HG03460 (cell line): ENCODE data around the gene AGAP2.

Experiments
- ATAC-seq: cut with Tn5 transposase; IDR thresholded peaks from one replicate; pipeline ENCODE4 v1.9.1; 2021; ENCODE audit not compliant: unreplicated experiment

AGAP2 gene

DNA sequence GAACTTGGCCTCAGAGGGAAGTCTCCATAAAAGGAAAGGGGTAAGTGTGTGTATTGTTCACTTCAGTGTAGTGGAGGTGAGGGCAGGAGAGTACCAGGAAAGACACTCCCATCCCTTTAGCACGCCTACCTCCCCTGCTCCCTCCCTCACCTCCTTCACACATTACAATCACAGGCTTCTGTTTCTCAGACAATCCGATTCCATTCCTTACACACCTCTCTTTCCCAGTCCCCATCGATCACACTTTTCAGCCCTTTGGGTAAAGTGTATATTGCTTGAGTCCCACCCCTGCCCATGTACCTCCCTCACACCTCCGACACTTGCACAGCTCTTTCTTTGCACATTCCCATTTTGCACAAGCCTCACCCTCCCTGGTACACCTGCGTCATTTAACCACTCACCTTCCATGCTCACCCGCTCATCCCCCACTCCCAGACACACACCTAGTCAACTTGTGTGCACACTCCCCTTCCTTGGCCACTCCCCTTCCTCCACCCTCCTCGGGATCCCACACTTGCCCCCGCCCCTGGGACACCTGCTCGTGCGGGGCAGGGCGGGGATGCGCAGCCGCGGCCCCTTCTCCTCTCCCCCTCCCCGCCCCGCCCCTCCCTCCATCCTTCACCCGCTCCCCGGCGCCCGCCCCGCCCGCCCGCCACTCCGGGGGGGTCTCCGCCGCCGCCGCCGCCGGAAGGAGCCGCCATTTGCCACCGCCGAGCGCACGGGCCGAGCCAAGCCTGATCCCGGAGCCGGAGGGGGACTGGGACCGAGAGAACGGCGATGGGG, 16.1 kb upstream of the AGAP2 start, which contains the start of gene MARCHF9:
Gene MARCHF9, plus strand, starts transcription at position 693 of the 783 bp plus-strand sequence. CDS start 426 bp downstream, outside the sequence.
- peak; percentile 40 for ATAC-seq

DNA sequence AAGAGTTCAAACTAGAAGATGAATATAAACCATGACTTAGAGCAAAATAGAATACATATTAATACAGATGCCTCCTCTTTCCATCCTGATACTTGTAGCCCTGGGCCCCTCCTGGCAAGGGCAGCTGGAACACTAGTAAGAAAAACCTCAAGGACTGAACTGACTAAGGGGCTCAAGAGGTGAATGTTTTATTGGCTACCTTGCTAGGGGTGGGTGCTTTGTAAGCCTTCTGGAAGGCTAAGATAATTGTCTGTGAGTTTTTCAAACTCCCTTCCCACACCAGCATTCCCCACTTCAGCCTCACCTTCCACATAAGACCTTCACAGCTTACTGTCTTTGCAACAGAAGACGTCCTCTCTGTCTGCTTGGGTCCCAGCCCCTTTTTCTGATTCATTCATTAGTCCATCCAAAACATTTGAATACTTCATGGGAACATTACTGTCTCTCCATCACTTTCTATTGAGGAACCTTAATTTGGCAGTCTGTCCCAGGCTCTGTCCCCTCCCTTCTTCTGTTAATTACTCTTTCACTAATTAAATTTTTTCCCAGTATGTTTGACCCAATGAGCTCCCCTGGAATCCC, 15.3 kb upstream of the AGAP2 start:
- no peak for ATAC-seq

DNA sequence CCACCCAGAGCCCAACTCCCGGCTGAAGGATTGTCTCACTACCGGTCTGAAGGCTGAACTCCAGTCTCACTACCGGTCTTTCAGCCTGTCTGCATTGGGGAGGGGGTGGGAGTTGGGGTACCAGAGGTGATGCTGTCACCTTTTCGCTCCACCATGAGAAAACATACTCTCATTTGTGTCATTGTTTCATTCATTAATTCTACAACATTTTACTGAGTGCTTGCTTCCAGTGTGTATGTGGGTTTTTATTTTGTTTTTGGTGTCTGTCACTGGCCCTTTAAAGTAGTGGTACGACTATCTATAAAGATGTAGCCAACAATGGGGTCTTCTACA, 14.1 kb upstream of the AGAP2 start:
- no peak for ATAC-seq

DNA sequence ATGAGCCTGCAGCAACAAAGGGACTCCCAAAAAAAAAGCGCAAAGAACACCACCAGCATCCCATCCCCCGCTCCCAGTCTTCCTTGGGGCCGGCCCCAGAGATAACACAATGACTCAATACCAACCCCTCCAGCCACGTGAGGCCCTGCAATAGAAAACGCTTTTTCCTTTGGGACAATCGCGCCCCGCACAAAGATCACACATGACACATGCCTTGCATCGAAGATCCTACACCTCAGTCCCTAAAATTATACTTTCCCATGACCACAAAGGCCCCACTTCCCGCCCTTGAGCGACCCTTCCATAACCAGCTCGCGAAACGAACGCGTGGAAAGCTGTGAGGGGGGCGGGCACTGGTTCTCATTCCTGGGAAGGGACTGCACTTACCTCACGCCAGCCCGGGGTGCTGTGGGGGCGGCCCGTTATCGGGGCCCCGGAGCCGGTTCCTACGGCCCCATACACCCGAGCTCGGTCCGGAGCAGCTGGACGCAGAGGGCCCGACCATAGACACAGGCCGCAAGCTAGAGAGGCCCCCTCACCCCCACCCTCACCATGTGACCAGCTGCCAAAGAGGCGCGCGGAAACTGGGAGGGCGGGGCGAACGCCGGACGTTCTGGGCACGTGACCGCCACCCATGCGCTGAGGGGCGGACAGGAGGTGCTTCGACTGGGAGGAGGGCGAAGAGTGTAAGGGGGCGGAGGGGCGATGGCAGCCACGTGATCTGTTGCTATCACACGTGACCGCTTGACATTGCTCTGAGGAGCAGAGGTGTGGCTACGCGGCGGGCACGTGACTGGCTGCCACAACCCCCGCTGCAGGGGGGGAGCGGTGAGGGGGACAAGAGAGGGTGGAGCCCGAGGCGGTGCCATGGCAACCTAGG, 13.5 kb upstream of the AGAP2 start, which contains the start of gene CDK4:
Gene CDK4, minus strand, starts transcription at position 523 of the 880 bp plus-strand sequence. CDS start 593 bp downstream, outside the sequence.
- peak; percentile 61 for ATAC-seq

DNA sequence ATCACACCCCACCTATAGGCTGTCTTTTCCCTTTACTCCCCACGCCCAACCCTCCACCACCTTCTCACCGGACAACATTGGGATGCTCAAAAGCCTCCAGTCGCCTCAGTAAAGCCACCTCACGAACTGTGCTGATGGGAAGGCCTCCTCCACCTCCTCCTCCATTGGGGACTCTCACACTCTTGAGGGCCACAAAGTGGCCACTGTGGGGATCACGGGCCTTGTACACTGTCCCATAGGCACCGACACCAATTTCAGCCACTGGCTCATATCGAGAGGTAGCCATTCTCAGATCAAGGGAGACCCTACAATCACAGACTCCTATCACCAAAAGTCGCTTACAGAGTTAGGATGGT, 12.9 kb upstream of the AGAP2 start:
- ATAC-seq: no peak

DNA sequence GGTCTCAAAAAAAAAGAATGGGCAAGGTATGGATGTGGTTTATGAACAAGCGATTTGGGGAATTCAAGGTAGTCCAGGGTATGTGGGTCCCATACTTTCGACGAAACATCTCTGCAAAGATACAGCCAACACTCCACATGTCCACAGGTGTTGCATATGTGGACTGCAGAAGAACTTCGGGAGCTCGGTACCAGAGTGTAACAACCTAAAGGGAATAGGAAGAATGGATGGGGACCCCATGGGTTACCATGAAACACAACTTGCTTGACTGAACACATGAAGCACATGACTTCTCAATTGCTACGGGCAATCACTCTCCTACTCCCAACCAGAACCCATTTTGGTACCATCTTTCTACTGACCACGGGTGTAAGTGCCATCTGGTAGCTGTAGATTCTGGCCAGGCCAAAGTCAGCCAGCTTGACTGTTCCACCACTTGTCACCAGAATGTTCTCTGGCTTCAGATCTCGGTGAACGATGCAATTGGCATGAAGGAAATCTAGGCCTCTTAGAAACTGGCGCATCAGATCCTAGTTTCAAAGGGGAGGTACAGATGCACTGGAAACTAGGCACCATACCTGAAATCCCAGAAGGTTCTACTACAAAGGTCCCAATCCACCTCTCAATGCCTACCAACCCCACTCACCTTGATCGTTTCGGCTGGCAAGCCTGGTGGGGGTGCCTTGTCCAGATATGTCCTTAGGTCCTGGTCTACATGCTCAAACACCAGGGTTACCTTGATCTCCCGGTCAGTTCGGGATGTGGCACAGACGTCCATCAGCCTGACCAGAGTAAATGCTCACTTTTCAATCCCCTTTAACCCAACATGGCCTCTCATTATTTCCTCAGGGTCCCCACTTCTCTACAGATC, 12.3 kb upstream of the AGAP2 start:
- no peak for ATAC-seq

DNA sequence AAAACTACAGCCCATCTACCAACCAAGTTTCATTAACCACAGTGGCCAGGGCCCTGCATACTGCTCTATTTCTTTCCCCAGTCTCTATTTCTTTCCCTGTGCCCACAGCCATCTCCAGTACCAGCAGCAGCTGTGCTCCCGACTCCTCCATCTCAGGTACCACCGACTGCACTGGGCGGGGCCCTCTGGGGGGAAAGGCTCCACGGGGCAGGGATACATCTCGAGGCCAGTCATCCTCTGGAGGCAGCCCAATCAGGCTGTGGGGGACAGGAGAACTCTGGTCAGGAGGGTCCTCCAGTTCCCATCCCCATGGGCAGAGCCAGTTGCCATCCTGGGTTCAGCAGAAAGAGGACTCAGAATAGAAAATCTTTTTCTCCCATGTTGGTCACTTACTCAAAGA, 10.5 kb upstream of the AGAP2 start:
- no peak for ATAC-seq

DNA sequence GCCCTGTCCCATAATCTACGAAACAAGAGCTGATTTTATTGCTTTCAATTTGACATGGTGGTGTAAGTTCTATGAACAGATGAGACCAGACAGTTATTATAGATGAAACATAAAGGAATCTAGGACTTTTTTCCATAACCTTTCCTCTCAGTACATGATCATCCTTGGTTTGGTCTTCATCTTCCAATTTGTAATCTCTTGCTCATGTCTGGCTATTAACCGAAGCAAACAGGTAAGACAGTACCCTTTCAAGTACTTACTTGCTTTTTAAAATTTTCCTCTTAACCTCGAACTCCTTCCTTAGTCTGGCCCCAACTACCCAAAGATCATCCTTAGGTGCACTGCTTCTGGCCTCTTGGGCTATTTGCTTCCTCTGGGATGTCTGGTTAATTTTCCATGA, 7.5 kb upstream of the AGAP2 start:
- no peak for ATAC-seq

DNA sequence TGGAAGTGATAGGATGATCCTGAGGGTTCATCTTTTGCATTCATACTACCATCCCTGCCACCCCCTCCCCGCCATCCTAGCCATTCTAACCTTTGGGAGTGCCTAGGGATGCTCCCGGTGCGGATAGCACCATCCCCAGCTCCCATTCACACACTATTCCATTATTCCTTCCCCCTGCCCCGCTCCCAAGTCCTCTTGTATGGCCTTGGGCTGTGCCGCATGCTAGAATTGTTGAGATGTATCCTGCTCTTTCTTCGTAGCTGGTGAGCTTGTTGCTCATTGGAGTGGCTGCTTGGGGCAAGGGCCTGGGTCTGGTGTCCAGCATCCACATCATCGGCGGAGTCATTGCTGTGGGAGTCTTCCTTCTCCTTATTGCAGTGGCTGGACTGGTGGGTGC, 6.9 kb upstream of the AGAP2 start:
- no peak for ATAC-seq

DNA sequence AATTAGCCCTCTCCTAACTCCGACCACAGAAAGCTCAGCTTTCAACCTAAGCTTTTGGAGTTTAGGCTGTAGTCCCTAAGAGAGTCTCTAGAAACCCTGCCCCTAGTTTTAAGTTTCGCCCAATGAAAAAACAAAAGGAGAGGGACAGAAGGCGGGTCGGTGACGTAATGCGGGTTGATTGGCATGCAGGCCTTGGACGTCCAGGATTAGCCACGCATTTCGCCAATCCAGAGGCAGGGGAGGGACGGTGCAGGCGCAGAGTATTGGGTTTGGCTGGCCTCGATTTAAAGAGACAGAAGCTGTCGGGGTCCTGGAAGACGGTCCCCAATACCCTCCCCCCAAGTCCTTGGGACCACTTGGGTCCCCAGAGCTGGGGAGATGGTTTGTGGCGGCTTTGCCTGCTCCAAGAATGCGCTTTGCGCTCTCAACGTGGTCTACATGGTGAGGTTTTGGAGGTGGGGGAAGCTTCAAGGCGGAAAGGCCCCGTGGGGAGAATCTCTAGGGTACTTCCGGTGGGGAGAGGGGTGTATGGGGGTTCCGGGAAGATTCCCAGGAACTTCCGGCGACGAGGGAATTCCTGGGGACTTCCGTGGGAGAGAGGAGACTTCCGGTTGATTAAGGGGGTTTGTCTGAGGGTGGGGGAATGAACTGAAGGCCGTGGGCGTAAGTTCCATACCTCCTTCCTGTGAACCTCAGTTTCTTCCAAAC, 6.4 kb upstream of the AGAP2 start, which contains the start of gene TSPAN31:
Gene TSPAN31, plus strand, starts transcription at position 263 of the 708 bp plus-strand sequence. Its CDS starts 116 bp downstream, at position 379.
- peak; percentile 78 for ATAC-seq

DNA sequence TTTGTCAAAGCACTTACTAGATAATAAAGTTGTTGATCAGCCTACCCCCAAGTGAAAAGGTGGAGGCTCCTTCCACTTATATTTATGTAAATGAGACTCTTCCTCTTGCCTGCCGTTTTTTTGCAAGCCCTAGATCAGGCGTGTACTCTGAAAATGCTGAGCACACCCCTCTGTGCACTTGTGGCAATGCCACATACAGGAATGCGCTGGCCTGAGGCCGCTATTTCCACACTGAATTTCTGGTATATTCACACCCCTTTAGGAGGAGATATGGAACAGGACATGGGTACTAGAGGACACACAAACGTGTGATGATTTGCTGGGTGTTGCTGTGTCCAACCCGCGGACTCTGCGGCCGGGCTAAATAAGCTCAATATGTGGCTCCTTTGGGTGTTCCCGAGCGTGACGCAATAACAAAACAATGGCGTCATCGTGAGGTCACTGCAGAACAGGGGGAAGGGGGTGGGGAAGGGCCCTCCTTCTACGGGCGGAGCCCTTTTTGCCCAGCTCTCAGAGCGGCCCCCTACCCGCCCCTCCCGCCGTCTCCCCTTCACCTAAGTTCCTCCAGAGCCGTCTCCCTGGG, 5.7 kb upstream of the AGAP2 start:
- peak; percentile 32 for ATAC-seq

DNA sequence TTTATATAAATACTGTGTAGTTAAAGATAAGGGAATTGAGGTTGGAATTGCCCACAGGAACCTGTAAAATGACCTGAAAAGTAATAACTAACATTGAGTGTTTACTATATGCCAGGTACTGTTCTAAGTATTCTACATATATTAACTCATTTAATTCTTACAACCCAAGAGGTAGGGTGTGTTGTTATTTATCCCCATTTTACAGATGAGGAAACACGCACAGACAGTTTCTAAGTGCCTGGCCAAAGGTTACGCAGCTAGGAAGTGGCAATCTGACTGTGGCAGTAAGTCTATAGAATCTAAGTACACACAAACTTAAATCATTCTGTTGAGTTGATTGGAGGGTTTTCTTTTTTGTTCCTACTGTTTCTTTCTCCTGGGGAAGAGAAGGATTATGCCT, 5.2 kb upstream of the AGAP2 start:
- ATAC-seq: no peak

DNA sequence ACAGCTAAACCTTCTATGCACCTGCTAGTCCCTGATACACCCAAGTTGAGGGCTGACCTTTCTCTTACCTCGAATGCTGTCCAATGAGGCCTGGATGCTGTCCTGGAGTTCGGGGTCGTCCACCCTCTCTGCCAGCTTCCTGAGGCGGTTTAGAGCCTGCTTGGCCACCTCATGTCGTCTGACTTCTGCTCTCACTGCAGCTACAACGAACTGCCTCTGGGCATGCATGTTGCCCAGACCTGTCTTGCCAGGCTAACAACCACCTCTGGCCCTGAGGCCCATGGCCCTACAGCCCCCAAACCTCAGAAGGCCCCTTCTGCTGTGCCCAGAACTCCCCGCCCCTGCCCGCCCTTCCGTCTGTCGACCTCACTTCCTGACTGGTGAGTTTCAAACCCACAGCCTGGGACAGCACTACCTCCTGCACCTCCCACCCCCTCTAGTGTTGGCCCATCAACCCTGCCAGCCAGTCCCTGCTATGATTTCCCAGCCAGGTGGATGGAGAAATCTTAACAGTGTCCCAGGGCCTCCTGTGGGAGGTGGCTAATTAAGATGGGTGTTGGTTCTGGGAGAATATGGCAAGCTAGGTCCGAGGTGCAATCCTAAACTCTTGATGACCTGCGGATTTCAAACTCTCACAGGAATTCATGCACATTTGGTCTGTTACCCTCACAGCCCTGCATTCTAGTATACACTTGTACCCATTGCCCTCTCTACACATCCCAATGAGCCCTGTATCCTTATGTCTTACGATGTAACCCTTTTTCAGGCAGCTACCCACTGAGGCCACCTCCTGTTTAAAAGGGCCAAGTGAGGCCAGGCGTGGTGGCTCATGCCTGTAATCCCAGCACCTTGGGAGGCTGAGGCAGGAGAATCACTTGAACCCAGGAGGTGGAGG, 3.5 kb upstream of the AGAP2 start:
- ATAC-seq: peak; percentile 56

DNA sequence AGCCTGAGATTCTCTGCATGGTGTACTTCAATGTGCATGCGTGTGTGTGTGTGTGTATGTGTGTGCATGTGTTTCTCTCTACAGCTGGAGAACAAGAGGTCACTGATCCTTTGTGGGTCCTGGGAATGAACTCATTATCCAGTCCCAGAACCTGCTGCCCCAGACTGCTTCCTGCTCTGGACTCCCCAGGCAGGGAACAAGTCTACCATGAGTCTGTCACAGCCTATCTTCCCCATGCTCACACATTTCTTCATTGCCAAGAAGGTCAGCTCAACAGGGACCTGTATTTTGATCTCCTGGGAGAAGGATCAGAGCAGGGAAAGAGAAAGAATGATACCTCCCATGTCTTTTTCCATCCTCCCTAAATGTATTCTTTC, 2.9 kb upstream of the AGAP2 start:
- no peak for ATAC-seq

DNA sequence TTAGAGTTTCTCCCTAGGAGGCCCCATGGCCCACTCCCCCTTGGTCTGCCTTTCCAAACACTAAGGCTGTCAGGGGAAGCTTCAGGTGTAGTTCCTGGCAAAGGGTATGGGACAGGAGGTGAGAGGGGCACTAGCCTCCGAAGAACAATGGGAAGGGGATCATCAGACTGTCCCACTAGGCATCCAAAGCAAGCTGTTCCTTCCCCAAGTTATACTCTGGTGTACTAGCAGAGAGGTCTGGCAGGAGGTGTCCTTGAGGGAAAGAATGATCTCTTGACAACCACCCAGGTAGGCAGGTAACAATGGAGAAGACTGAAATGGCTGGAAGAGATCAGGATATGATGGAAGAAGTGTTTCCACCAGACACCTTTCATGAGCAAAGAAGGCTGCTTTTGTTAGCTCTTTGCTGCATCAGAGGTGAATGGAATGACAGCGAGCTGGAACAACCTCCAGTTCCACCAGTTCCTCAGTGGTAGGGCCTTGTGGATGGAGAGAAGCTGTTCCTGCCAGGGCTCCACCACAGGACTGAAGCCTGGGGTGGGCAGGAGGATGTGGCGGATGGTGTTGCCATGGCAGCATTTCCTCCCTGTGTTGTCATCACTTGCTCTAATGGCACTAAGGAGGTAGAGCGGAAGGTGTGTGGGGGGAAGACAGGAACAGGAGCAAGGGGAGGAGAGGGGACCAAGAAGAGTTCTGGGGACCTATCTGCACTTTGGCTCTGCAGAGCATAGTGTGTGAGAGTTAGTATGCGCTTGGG, 2.3 kb upstream of the AGAP2 start:
- peak; percentile 53 for ATAC-seq

DNA sequence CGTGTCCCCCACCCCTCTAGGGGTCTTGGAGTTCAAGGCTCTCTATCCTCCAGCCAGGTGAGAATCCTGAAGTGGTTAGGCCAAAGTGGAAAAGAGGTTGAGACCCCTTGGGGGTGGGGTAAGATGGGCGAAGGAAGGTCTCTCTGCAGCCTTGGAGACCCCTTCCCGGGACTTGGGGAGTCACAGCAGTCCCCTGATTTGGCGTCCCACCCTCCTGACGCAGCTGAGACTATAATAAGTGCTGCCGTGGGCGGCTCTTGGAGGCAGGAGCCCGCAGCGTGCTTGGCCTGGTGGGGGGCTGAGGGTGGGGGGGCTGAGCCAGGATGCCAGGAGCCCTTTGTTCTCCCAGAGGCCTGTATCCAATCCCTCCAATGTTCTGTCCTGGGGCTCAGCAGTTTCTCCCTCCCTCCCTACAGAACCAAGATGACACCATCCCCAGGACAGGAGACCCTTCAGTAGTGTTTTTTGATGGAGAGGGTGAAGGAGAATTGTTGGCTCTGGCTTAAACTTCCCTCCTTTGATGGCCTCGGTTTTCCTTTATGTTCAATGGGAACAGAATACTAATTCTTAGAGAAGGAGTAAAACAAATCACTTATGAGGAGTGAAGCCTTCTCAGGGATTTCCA, 1.5 kb upstream of the AGAP2 start:
- ATAC-seq: no peak

DNA sequence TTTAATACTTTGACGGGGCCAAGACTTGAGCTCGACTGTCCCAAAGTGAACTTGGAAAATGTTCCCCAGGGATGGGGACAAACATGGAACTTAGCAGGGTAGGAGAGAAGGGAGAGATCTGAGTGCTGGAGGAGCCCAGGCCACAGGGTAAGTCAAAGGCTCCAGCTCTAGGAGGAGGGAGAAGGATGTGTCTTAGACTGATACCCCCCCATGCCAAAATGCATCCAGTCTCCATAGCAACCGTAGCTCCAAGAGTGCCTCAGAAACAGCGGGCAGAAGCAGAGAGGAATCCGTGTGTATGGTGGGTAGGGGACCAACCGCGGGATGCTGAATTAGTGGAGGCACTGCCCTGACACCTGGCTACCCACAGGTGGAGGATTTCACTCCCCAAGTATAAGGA, 845 bp upstream of the AGAP2 start:
- ATAC-seq: no peak
